ENCODE results near the gene TNP1.

TNP1 gene

DNA sequence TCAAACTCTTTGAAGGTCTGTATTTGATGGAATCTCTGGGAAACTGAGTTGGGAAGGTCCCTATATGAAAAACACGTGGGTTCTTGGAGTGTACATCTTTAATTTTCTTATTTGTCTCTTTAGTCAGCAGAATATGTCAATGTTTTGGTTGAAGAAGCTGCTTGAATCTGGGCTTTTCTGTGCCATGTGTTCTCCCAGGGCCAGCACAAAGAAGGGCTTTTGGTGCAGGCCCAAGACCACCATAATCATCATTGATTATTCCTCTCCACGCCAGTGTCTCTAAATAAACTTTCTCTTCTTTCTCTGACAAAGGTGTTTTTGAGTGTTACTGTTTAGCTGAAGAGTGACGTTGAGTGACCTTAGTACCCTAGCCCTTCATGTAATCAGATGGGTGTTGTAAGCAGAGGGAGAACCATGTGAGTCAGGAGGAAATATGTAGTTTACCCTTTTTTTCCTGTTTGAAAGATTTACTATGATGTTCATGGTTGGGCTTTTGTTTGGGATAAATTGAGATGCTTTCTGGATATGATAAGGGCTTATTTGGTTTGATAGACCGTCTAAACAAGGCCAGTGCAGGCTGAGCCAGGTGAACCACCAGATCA, 11.6 kb upstream of the TNP1 start:
- Histone ChIP-seq H3K4me3 (ENCODE audit: low read depth, low read length) (no peak overlapping the region), H3K36me3 (ENCODE audit: control insufficient read depth in 2 of 2, insufficient read depth in 1 of 2, low read length in 2 of 2) (no peaks in the 10 kb centered on the region), H3K9me3 (ENCODE audit: control insufficient read depth, insufficient read depth, low read depth, low read length) (no peaks in the 10 kb centered on the region), H3K4me1 (ENCODE audit: control insufficient read depth, insufficient read depth, low read length) (no peaks in the 10 kb centered on the region), H3K27ac (ENCODE audit: extremely low read depth, low read depth, low read length) (no peak overlapping the region)
- POLR2A ChIA-PET = no interaction called here
- TF ChIP-seq ZNF514 (tag by site-specific recombination; IDR thresholded peaks at IDR 0.05) (no peak), ZNF175 (tag by site-specific recombination; IDR thresholded peaks at IDR 0.05) (no peak), ZNF140 (tag by site-specific recombination; IDR thresholded peaks at IDR 0.05) (no peak), ZNF510 (tag by site-specific recombination; IDR thresholded peaks at IDR 0.05; ENCODE audit: insufficient replicate concordance) (no peak), ZNF677 (tag by site-specific recombination; IDR thresholded peaks at IDR 0.05) (no peak), ZNF223 (tag by site-specific recombination; IDR thresholded peaks at IDR 0.05) (no peak), SCRT1 (tag by site-specific recombination; IDR thresholded peaks at IDR 0.05; ENCODE audit: borderline replicate concordance) (no peak)
- TF ChIP-seq, protein P1, sequence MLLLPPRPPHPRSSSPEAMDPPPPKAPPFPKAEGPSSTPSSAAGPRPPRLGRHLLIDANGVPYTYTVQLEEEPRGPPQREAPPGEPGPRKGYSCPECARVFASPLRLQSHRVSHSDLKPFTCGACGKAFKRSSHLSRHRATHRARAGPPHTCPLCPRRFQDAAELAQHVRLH (tag by site-specific recombination; IDR thresholded peaks at IDR 0.05) = no peak
- CTCF ChIA-PET = interaction anchor here (0.7 to 0.8 kb wide), 2 partner anchors 96 to 639 kb away, joined by 3 read pairs; no protein-coding TSS in a partner anchor

DNA sequence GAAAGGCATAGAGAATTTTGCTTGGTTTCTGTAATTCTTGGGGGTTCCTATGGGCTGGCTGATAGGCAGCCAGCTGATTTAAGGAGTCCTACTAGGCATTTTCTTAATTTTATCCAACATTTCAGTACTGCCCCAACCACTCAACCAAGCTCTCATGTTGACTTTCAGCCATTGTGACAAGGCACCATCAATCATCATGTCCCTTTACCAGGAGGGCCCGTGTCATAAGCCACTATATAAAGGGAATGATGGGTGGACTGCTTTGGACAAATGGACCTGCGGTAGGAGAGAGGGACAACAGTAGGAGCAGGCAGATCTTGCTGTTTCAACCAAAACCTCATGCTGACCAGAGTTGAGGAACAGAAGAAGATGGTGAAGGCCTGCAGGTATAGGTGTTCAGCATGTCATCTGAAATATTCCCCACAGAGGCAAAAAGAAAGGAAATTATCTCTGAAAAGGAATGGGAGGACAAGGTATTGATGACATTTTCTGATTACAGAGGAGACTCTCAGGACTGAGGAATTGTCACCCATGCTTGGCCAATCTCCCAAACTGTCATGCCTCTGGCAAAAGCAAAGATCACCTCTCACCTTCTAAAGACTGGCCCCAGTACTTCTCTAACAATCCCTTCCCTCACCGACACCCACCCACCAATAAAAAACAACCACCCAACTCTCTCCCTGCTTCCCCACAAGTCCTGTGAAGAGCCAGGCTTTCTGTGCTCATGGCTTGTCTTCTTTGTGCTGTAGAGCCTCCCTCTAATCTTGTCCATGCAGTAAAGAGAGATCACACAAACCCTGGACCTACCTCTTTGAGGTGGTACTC, 10.9 kb upstream of the TNP1 start:
- Histone ChIP-seq H3K4me3 (ENCODE audit: low read depth, low read length) (no peak overlapping the region), H3K4me1 (ENCODE audit: control insufficient read depth, insufficient read depth, low read length) (no peaks in the 10 kb centered on the region), H3K27ac (ENCODE audit: extremely low read depth, low read depth, low read length) (no peak overlapping the region), H3K36me3 (ENCODE audit: control insufficient read depth in 2 of 2, insufficient read depth in 1 of 2, low read length in 2 of 2) (no peaks in the 10 kb centered on the region), H3K9me3 (ENCODE audit: control insufficient read depth, insufficient read depth, low read depth, low read length) (no peaks in the 10 kb centered on the region)
- POLR2A ChIA-PET = no interaction called here
- CTCF ChIA-PET = interaction anchor here (0.6 to 0.7 kb wide), 2 partner anchors 23 to 333 kb away, joined by 3 to 8 read pairs; no protein-coding TSS in a partner anchor
- TF ChIP-seq OSR2 (tag by site-specific recombination; IDR thresholded peaks at IDR 0.05) = no peak
- no peak for TF ChIP-seq ZBTB7A (tag by site-specific recombination; IDR thresholded peaks at IDR 0.05; ENCODE audit: low read depth)
- TF ChIP-seq ZNF514 (tag by site-specific recombination; IDR thresholded peaks at IDR 0.05) = no peak
- TF ChIP-seq ZNF48 (tag by site-specific recombination; IDR thresholded peaks at IDR 0.05) = no peak
- TF ChIP-seq, protein P2, sequence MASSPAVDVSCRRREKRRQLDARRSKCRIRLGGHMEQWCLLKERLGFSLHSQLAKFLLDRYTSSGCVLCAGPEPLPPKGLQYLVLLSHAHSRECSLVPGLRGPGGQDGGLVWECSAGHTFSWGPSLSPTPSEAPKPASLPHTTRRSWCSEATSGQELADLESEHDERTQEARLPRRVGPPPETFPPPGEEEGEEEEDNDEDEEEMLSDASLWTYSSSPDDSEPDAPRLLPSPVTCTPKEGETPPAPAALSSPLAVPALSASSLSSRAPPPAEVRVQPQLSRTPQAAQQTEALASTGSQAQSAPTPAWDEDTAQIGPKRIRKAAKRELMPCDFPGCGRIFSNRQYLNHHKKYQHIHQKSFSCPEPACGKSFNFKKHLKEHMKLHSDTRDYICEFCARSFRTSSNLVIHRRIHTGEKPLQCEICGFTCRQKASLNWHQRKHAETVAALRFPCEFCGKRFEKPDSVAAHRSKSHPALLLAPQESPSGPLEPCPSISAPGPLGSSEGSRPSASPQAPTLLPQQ (tag by site-specific recombination; IDR thresholded peaks at IDR 0.05) = no peak
- no peak for TF ChIP-seq ZNF660 (tag by site-specific recombination; IDR thresholded peaks at IDR 0.05)
- no peak for TF ChIP-seq ZNF544 (tag by site-specific recombination; IDR thresholded peaks at IDR 0.05)
- no peak for TF ChIP-seq PRDM1 (tag by site-specific recombination; IDR thresholded peaks at IDR 0.05)
- TF ChIP-seq ZNF521 (tag by site-specific recombination; IDR thresholded peaks at IDR 0.05) = no peak
- TF ChIP-seq, protein P3, sequence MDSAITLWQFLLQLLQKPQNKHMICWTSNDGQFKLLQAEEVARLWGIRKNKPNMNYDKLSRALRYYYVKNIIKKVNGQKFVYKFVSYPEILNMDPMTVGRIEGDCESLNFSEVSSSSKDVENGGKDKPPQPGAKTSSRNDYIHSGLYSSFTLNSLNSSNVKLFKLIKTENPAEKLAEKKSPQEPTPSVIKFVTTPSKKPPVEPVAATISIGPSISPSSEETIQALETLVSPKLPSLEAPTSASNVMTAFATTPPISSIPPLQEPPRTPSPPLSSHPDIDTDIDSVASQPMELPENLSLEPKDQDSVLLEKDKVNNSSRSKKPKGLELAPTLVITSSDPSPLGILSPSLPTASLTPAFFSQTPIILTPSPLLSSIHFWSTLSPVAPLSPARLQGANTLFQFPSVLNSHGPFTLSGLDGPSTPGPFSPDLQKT (IDR thresholded peaks at IDR 0.05; ENCODE audit: borderline replicate concordance, low read depth, low read length) = no peak
- TF ChIP-seq, protein P4, sequence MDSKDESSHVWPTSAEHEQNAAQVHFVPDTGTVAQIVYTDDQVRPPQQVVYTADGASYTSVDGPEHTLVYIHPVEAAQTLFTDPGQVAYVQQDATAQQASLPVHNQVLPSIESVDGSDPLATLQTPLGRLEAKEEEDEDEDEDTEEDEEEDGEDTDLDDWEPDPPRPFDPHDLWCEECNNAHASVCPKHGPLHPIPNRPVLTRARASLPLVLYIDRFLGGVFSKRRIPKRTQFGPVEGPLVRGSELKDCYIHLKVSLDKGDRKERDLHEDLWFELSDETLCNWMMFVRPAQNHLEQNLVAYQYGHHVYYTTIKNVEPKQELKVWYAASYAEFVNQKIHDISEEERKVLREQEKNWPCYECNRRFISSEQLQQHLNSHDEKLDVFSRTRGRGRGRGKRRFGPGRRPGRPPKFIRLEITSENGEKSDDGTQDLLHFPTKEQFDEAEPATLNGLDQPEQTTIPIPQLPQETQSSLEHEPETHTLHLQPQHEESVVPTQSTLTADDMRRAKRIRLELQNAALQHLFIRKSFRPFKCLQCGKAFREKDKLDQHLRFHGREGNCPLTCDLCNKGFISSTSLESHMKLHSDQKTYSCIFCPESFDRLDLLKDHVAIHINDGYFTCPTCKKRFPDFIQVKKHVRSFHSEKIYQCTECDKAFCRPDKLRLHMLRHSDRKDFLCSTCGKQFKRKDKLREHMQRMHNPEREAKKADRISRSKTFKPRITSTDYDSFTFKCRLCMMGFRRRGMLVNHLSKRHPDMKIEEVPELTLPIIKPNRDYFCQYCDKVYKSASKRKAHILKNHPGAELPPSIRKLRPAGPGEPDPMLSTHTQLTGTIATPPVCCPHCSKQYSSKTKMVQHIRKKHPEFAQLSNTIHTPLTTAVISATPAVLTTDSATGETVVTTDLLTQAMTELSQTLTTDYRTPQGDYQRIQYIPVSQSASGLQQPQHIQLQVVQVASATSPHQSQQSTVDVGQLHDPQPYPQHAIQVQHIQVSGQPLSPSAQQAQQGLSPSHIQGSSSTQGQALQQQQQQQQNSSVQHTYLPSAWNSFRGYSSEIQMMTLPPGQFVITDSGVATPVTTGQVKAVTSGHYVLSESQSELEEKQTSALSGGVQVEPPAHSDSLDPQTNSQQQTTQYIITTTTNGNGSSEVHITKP (tag by site-specific recombination; IDR thresholded peaks at IDR 0.05) = no peak

Data from HEK293 (cell line).